Activated B cell treated with CpG ODN at 0.5 μM for 24 hours (primary cell): ENCODE data around the gene SEC23IP. TPM values are rescaled to one million over a fixed set of nuclear protein-coding genes. Genes with fewer than 3 reads are reported as not detected.
A peak's percentile ranks its signal among the peaks of the same experiment; 100 is the strongest.

ENCODE experiments used
- ATAC-seq: fragments of 200-7000 bp; cut with Tn5 transposase; one replicate; pipeline ENCODE4 v1.10.0; 2021; ENCODE audit warnings: low read depth, mild to moderate bottlenecking, moderate library complexity
- CTCF ChIA-PET: fragments of 350-600 bp; sonication (Branson Sonifier 250); formaldehyde crosslinking; loops from one replicate; lab custom pipeline; 2021; ENCODE audit warnings: antibody characterized with exemption; lab: Charles Lee
- POLR2A ChIA-PET: fragments of 350-600 bp; sonication (Branson Sonifier 250); formaldehyde crosslinking; loops from one replicate; lab custom pipeline; 2021; ENCODE audit warnings: antibody characterized with exemption; lab: Charles Lee
- DNase-seq: peaks from one replicate; pipeline ENCODE4 v3.0.0; 2022
- H3K27ac Mint-ChIP-seq: one replicate; pipeline ENCODE4 v1.8.0; 2020; ENCODE audit warnings: mixed read lengths
- H3K27me3 Mint-ChIP-seq: one replicate; pipeline ENCODE4 v1.8.0; 2021; ENCODE audit warnings: mixed read lengths
- H3K36me3 Mint-ChIP-seq: one replicate; pipeline ENCODE4 v1.8.0; 2021; ENCODE audit warnings: low read depth, mixed read lengths
- H3K4me1 Mint-ChIP-seq: one replicate; pipeline ENCODE4 v1.8.0; 2021; ENCODE audit warnings: mixed read lengths
- H3K4me3 Mint-ChIP-seq: one replicate; pipeline ENCODE4 v1.8.0; 2020; ENCODE audit warnings: mild to moderate bottlenecking, mixed read lengths
- H3K9me3 Mint-ChIP-seq: one replicate; pipeline ENCODE4 v1.8.0; 2020; ENCODE audit warnings: mixed read lengths
- intact Hi-C: fragments of 100-400 bp; cut with micrococcal nuclease; formaldehyde crosslinking; loops from one replicate; pipeline ENCODE4 v1.15.1; 2024
- total RNA-seq: library from RNA; stranded (reverse); gene quantifications from 2 replicates; pipeline ENCODE4 v1.2.3, GENCODE V29; 2022
- TF ChIP-seq, protein P1 (sequence below): fragments of 200-600 bp; IDR thresholded peaks from one replicate; pipeline ENCODE4 v1.8.0; 2022; ENCODE audit warnings: antibody characterized with exemption, mild to moderate bottlenecking

The SEC23IP gene
- 73.8 and 79.9 TPM in 2 replicates for total RNA-seq

DNA sequence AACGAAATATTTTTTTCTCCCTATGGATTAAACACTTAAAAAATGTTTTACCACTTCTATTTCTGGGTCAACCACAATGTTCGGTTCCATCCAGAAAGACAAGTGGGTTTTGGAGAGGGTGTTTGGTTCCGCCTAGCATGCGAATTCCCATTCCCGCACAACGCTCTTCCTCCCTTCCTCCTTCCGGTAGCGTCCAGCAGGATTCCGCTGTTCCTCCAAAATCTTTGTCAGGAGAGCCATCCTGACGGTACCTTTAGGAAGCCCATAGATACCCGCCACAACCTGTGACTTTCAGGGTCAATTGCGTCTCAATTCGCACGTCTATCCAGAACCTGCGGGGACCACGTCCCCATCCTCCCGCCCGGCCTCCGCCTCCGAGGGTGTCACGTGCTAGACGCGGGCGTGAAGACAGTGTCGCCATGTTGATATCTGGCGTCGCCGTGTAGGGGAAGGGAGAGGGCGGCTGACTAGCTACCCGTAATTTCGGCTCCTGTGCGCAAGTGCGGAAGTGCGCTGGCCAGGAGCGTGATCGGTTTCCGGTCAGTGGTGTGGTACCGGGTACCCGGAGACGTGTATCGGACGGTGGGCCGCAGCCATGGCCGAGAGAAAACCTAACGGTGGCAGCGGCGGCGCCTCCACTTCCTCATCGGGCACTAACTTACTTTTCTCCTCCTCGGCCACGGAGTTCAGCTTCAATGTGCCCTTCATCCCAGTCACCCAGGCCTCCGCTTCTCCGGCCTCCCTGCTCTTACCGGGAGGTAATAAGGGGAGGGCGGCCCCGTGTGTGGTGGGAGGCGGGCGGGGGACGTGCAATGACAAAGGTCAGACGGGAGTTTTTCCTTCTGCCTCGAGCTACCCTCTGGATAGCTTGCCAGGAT is at the start of gene SEC23IP:
Gene SEC23IP, plus strand, starts transcription at position 543 of the 878 bp plus-strand sequence. Its CDS starts 53 bp downstream, at position 596.
- intact Hi-C loops: loop anchor here (1.0 to 5.0 kb wide), 4 partner anchors 19 to 1550 kb away; partner anchors contain the start of gene FAM204A
- Mint-ChIP-seq H3K4me1 (peaks cover 42% of the 10 kb centered on the region), H3K4me3 (peak within 1 kb of the TSS; percentile 94), H3K27me3 (no peaks in the 10 kb centered on the region), H3K36me3 (peaks cover 28% of the 10 kb centered on the region), H3K27ac (peak within 1 kb of the TSS; percentile 95), H3K9me3 (no peaks in the 10 kb centered on the region)
- POLR2A ChIA-PET: interaction anchor here (0.9 to 4.2 kb wide), 11 partner anchors 11 to 788 kb away, joined by 3 to 60 read pairs (median 4); partner anchors contain the start of genes BAG3, DENND10 and MCMBP
- DNase-seq (peak; percentile 84), ATAC-seq (peak; percentile 98)
- TF ChIP-seq, protein P1, sequence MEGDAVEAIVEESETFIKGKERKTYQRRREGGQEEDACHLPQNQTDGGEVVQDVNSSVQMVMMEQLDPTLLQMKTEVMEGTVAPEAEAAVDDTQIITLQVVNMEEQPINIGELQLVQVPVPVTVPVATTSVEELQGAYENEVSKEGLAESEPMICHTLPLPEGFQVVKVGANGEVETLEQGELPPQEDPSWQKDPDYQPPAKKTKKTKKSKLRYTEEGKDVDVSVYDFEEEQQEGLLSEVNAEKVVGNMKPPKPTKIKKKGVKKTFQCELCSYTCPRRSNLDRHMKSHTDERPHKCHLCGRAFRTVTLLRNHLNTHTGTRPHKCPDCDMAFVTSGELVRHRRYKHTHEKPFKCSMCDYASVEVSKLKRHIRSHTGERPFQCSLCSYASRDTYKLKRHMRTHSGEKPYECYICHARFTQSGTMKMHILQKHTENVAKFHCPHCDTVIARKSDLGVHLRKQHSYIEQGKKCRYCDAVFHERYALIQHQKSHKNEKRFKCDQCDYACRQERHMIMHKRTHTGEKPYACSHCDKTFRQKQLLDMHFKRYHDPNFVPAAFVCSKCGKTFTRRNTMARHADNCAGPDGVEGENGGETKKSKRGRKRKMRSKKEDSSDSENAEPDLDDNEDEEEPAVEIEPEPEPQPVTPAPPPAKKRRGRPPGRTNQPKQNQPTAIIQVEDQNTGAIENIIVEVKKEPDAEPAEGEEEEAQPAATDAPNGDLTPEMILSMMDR: no peak
- CTCF ChIA-PET: interaction anchor here (0.8 to 1.4 kb wide), 3 partner anchors 20 to 205 kb away, joined by 3 to 6 read pairs (median 5); partner anchors contain the start of gene MCMBP

GRCh38 chr10:119845656-119846055 is 46.9 kb upstream of the SEC23IP start:
- DNase-seq (no peak), ATAC-seq (no peak)
- TF ChIP-seq, protein P1: no peak
- no peak overlapping the region for H3K27ac Mint-ChIP-seq
- no peaks in the 10 kb centered on the region for H3K27me3 Mint-ChIP-seq
- peaks cover 9% of the 10 kb centered on the region for H3K4me1 Mint-ChIP-seq
- H3K36me3 Mint-ChIP-seq: peaks cover 90% of the 10 kb centered on the region
- H3K4me3 Mint-ChIP-seq: no peak overlapping the region
- POLR2A ChIA-PET: no interaction called here
- intact Hi-C loops: no loop called here
- H3K9me3 Mint-ChIP-seq: no peaks in the 10 kb centered on the region
- CTCF ChIA-PET: interaction anchor here (1.6 kb wide), 1 partner anchor 14 kb away, joined by 4 read pairs; no protein-coding TSS in a partner anchor

- H3K4me1 Mint-ChIP-seq: peaks cover 9% of the 10 kb centered on the region
Measured at GRCh38 chr10:119849031-119849789, 43.3 kb upstream of the SEC23IP start.

GRCh38 chr10:119849944-119850343 is 42.6 kb upstream of the SEC23IP start:
- Mint-ChIP-seq H3K4me1 (peaks cover 9% of the 10 kb centered on the region), H3K36me3 (peaks cover 72% of the 10 kb centered on the region), H3K4me3 (no peak overlapping the region), H3K9me3 (no peaks in the 10 kb centered on the region), H3K27ac (no peak overlapping the region), H3K27me3 (no peaks in the 10 kb centered on the region)
- ATAC-seq: no peak
- TF ChIP-seq, protein P1: no peak
- intact Hi-C loops: no loop called here
- ChIA-PET POLR2A (no interaction called here), CTCF (interaction anchor here (1.1 kb wide), 1 partner anchor 100 kb away, joined by 4 read pairs; no protein-coding TSS in a partner anchor)
- no peak for DNase-seq

More at GRCh38 chr10:119849031-119849789, 43.3 kb upstream of the SEC23IP start:
- TF ChIP-seq, protein P1: no peak
- no peak for DNase-seq
- POLR2A ChIA-PET: no interaction called here
- no peak overlapping the region for H3K4me3 Mint-ChIP-seq
- H3K9me3 Mint-ChIP-seq: no peaks in the 10 kb centered on the region
- ATAC-seq: no peak
- H3K27me3 Mint-ChIP-seq: no peaks in the 10 kb centered on the region
- CTCF ChIA-PET: interaction anchor here (1.1 kb wide), 1 partner anchor 99 kb away, joined by 4 read pairs; no protein-coding TSS in a partner anchor
- intact Hi-C loops: no loop called here
- peaks cover 79% of the 10 kb centered on the region for H3K36me3 Mint-ChIP-seq
- no peak overlapping the region for H3K27ac Mint-ChIP-seq
